ENCODE measurements around the gene FAM228B. TPM values are rescaled to one million over a fixed set of nuclear protein-coding genes. Genes with fewer than 3 reads are reported as not detected.

FAM228B gene
- total and polyA plus RNA-seq, 9 of the 15 experiments (the other 6 are each of a cell fraction or from before 2014, with no cell fraction given), result 1.1 to 3.7 (median 2.6) TPM

DNA sequence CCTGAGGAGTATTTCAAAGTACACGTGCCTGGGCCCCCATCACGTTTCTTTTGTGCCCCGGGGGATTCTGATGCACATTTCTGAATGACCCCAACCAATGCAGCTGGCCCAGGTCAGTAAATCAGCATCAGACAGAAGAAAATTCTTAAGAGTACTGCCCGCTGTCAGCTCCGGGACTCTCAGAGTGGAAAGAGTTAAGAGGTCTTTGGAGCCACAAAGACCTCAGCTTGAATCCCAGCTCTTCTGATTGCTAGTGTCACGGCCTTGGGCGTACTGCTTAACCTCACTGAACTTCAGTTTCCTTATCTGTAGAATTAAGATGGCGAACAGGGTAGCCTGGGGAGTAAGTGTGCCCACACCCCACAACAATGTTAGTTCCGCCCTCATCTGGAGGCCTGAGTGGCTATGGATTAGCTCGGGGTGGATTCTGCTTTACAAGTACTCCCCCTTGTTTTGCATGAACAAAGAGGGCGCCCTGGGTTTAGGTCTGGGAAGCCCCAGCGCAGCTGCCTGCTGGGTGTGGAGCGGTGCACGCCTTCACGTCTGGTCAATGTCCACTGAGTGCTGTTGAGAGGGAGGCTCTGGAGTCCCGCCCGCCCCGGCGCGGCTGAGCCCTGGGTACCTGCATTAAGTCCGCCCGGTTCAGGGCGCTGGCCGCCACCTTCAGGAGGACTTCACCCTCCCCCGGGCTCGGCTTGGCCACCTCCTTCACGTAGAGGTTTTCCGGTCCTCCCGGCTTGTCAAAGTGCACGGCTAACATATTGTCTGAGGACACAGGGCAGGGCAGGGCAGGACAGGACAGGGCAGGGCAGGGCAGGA lies 39.5 kb upstream of the FAM228B start (continued):
- TF ChIP-seq, protein P1, sequence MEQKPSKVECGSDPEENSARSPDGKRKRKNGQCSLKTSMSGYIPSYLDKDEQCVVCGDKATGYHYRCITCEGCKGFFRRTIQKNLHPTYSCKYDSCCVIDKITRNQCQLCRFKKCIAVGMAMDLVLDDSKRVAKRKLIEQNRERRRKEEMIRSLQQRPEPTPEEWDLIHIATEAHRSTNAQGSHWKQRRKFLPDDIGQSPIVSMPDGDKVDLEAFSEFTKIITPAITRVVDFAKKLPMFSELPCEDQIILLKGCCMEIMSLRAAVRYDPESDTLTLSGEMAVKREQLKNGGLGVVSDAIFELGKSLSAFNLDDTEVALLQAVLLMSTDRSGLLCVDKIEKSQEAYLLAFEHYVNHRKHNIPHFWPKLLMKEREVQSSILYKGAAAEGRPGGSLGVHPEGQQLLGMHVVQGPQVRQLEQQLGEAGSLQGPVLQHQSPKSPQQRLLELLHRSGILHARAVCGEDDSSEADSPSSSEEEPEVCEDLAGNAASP (IDR thresholded peaks at IDR 0.05), result no peak
- TF ChIP-seq XRCC5 (IDR thresholded peaks at IDR 0.05; ENCODE audit: low read depth, low read length) (no peak; the same call in 1 of the 2 replicates), KAT8 (IDR thresholded peaks at IDR 0.05; ENCODE audit: low read depth) (no peak), FOXK1 (CRISPR knock-in tag; IDR thresholded peaks at IDR 0.05; ENCODE audit: borderline replicate concordance) (peak; percentile 76; the same call in 1 of the 2 replicates), SMAD4 (CRISPR knock-in tag; conservative IDR thresholded peaks at IDR 0.05) (no peak), EZH2 (IDR thresholded peaks at IDR 0.05; ENCODE audit: borderline replicate concordance, low read depth, low read length) (no peak), ZSCAN32 (CRISPR knock-in tag; IDR thresholded peaks at IDR 0.05) (no peak), MEF2D (tag; conservative IDR thresholded peaks at IDR 0.05; ENCODE audit: low read depth) (no peak), FOXK2 (conservative IDR thresholded peaks at IDR 0.05 in 1 of 2, IDR thresholded peaks at IDR 0.05 in 1 of 2; ENCODE audit: low read depth in 2 of 2) (peak; percentile 51 to 65; a peak in 2 of 4 replicates), ZNF384 (IDR thresholded peaks at IDR 0.05; ENCODE audit: low read depth, low read length) (no peak)
- TF ChIP-seq, protein P2, sequence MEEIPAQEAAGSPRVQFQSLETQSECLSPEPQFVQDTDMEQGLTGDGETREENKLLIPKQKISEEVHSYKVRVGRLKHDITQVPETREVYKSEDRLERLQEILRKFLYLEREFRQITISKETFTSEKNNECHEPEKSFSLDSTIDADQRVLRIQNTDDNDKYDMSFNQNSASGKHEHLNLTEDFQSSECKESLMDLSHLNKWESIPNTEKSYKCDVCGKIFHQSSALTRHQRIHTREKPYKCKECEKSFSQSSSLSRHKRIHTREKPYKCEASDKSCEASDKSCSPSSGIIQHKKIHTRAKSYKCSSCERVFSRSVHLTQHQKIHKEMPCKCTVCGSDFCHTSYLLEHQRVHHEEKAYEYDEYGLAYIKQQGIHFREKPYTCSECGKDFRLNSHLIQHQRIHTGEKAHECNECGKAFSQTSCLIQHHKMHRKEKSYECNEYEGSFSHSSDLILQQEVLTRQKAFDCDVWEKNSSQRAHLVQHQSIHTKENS (CRISPR knock-in tag; IDR thresholded peaks at IDR 0.05), result no peak
- TF ChIP-seq, protein P3, sequence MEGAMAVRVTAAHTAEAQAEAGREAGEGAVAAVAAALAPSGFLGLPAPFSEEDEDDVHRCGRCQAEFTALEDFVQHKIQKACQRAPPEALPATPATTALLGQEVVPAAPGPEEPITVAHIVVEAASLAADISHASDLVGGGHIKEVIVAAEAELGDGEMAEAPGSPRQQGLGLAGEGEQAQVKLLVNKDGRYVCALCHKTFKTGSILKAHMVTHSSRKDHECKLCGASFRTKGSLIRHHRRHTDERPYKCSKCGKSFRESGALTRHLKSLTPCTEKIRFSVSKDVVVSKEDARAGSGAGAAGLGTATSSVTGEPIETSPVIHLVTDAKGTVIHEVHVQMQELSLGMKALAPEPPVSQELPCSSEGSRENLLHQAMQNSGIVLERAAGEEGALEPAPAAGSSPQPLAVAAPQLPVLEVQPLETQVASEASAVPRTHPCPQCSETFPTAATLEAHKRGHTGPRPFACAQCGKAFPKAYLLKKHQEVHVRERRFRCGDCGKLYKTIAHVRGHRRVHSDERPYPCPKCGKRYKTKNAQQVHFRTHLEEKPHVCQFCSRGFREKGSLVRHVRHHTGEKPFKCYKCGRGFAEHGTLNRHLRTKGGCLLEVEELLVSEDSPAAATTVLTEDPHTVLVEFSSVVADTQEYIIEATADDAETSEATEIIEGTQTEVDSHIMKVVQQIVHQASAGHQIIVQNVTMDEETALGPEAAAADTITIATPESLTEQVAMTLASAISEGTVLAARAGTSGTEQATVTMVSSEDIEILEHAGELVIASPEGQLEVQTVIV (CRISPR knock-in tag; IDR thresholded peaks at IDR 0.05; ENCODE audit: borderline replicate concordance), result no peak
- TF ChIP-seq, protein P4, sequence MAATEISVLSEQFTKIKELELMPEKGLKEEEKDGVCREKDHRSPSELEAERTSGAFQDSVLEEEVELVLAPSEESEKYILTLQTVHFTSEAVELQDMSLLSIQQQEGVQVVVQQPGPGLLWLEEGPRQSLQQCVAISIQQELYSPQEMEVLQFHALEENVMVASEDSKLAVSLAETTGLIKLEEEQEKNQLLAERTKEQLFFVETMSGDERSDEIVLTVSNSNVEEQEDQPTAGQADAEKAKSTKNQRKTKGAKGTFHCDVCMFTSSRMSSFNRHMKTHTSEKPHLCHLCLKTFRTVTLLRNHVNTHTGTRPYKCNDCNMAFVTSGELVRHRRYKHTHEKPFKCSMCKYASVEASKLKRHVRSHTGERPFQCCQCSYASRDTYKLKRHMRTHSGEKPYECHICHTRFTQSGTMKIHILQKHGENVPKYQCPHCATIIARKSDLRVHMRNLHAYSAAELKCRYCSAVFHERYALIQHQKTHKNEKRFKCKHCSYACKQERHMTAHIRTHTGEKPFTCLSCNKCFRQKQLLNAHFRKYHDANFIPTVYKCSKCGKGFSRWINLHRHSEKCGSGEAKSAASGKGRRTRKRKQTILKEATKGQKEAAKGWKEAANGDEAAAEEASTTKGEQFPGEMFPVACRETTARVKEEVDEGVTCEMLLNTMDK (IDR thresholded peaks at IDR 0.05; ENCODE audit: borderline replicate concordance, insufficient read depth, low read depth, low read length, poor library complexity, severe bottlenecking), result no peak
- TF ChIP-seq, protein P5, sequence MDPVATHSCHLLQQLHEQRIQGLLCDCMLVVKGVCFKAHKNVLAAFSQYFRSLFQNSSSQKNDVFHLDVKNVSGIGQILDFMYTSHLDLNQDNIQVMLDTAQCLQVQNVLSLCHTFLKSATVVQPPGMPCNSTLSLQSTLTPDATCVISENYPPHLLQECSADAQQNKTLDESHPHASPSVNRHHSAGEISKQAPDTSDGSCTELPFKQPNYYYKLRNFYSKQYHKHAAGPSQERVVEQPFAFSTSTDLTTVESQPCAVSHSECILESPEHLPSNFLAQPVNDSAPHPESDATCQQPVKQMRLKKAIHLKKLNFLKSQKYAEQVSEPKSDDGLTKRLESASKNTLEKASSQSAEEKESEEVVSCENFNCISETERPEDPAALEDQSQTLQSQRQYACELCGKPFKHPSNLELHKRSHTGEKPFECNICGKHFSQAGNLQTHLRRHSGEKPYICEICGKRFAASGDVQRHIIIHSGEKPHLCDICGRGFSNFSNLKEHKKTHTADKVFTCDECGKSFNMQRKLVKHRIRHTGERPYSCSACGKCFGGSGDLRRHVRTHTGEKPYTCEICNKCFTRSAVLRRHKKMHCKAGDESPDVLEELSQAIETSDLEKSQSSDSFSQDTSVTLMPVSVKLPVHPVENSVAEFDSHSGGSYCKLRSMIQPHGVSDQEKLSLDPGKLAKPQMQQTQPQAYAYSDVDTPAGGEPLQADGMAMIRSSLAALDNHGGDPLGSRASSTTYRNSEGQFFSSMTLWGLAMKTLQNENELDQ (CRISPR knock-in tag; IDR thresholded peaks at IDR 0.05; ENCODE audit: borderline replicate concordance), result no peak
- TF ChIP-seq, protein P6, sequence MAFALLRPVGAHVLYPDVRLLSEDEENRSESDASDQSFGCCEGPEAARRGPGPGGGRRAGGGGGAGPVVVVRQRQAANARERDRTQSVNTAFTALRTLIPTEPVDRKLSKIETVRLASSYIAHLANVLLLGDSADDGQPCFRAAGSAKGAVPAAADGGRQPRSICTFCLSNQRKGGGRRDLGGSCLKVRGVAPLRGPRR (CRISPR knock-in tag; IDR thresholded peaks at IDR 0.05), result no peak
